ENCODE results near the gene UCKL1.

The UCKL1 gene

DNA sequence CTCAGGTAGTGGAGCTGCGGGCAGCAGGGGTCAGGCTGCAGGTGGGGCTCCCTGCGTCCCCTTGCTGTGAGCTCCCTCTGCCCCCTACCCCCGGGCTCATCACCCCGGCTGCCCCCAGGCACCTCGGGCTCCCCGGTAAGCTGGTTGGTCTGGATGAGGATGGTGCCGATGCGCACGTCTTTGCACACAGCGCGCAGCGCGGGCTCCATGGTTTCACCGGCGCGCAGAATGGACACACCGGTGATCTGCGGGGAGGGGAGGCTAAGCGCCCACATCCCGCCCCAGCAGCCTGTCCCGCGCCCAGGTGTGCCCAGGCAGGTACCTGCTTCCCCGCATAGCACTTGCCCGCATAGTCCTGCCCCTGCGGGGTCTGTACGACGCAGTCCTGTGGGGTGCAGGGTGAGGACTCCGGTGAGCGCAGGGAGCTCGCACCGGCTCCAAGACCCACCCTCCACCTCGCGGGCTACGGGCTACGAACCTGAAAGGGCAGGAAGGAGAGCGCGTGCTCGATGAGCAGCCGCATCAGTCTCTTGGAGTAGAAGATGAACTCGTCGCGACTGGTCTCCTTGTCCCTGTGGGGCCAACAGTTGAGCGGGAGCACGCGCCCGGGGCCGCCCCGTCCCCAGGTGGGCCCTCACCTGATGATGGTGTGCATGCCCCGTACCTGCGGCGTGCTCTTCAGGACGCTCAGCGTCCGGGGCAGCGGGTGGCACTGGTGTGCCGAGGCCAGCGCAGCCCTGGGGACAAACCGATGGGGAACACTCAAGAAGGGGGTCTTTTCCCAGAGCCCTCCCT is 15.5 kb downstream of the UCKL1 start:
- DNase-seq (ENCODE audit: low read depth): no peak
- no peak overlapping the region for H3K4me3 ChIP-seq (ENCODE audit: low read length)
- no peak for TF ChIP-seq CTCF (conservative IDR thresholded peaks at IDR 0.05; ENCODE audit: low read depth, low read length)

- H3K4me3 ChIP-seq (ENCODE audit: low read length): no peak overlapping the region
- no peak for DNase-seq (ENCODE audit: low read depth)
- TF ChIP-seq CTCF (conservative IDR thresholded peaks at IDR 0.05; ENCODE audit: low read depth, low read length): no peak
These were observed 16.1 kb downstream of the UCKL1 start for GRCh38 chr20:63940071-63940471.

- no peak overlapping the region for H3K4me3 ChIP-seq (ENCODE audit: low read length)
- no peak for TF ChIP-seq CTCF (conservative IDR thresholded peaks at IDR 0.05; ENCODE audit: low read depth, low read length)
- no peak for DNase-seq (ENCODE audit: low read depth)
These were observed 16.9 kb downstream of the UCKL1 start for GRCh38 chr20:63939061-63939935.

GRCh38 chr20:63937596-63937995 is 18.6 kb downstream of the UCKL1 start:
- no peak for DNase-seq (ENCODE audit: low read depth)
- H3K4me3 ChIP-seq (ENCODE audit: low read length): no peak overlapping the region
- TF ChIP-seq CTCF (conservative IDR thresholded peaks at IDR 0.05; ENCODE audit: low read depth, low read length): no peak

GRCh38 chr20:63935447-63935846 is 20.8 kb downstream of the UCKL1 start:
- no peak for TF ChIP-seq CTCF (conservative IDR thresholded peaks at IDR 0.05; ENCODE audit: low read depth, low read length)
- DNase-seq (ENCODE audit: low read depth): no peak
- no peak overlapping the region for H3K4me3 ChIP-seq (ENCODE audit: low read length)

DNA sequence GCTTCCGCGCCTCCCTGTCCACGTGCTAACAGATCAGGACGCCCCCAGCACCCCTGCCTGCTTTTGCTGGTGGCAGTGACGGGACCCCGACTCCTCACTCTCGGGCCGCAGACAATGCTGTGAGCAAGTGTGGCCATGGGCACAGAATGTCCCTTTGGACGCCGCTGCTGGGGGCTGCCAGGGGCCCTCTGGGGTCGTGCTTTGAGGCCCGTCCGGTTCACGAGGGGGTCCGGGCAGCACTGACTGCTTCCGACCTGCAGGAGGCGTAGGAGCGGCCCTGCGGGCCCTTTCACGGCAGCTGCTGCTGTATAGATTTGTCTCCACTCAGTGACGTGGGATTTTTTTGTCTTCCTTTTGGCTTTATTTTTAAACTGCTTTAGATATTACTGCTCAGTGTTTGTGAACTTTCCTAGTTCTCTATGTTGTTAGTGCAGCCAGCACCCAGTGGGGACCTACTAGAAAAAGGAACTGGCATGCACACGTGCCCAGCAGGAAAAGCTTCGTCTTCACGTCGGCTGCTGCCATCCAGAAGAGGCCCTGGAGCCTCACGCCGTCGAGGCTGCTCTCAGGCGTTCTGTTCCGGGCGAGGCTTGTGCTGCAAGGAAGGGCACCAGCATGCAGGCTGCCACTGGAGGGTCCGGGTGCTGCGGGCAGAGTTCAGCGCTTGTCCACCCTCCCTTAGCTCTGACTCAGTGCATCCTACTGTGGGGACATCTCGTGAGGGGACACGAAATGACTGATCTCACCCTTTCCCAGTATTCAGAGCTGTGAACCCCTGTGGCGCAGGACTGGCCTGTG is 21.7 kb downstream of the UCKL1 start:
- H3K4me3 ChIP-seq (ENCODE audit: low read length): no peak overlapping the region
- TF ChIP-seq CTCF (conservative IDR thresholded peaks at IDR 0.05; ENCODE audit: low read depth, low read length): peak; percentile 62

More for the DNA sequence above, 21.7 kb downstream of the UCKL1 start:
- no peak for DNase-seq (ENCODE audit: low read depth)
